ENCODE results near the gene STAMBPL1. TPM values are rescaled to one million over a fixed set of nuclear protein-coding genes. Genes with fewer than 3 reads are reported as not detected.
"Not testable (repeated sequence)": the region's sequence is repeated elsewhere in the genome, so short reads cannot be mapped to it uniquely, and the experiment has no call there.

STAMBPL1 gene
- total RNA-seq, 2 experiments from 2014 or later, result 27.9 to 28.2 TPM

- Mint-ChIP-seq H3K4me3 (no peak overlapping the region), H3K27ac (no peak overlapping the region), H3K4me1 (ENCODE audit: low read depth) (peaks cover 8% of the 10 kb centered on the region), H3K9me3 (no peaks in the 10 kb centered on the region), H3K36me3 (peaks cover 20% of the 10 kb centered on the region), H3K27me3 (no peaks in the 10 kb centered on the region)
- CTCF ChIA-PET, result interaction anchor here (9.6 kb wide), 1 partner anchor 92 kb away, joined by 376 read pairs; no protein-coding TSS in a partner anchor
- no peak for DNase-seq
- POLR2A ChIA-PET, result no interaction called here
- intact Hi-C loops (cut with micrococcal nuclease), result no loop called here
Observed at GRCh38 chr10:88926566-88927415, 46.7 kb downstream of the STAMBPL1 start.

- Mint-ChIP-seq H3K27ac (no peak overlapping the region), H3K27me3 (no peaks in the 10 kb centered on the region), H3K4me3 (no peak overlapping the region), H3K36me3 (peaks cover 20% of the 10 kb centered on the region), H3K4me1 (ENCODE audit: low read depth) (peaks cover 10% of the 10 kb centered on the region), H3K9me3 (no peaks in the 10 kb centered on the region)
- CTCF ChIA-PET, result interaction anchor here (9.6 kb wide), 1 partner anchor 92 kb away, joined by 376 read pairs; no protein-coding TSS in a partner anchor
- DNase-seq, result no peak
- intact Hi-C loops (cut with micrococcal nuclease), result no loop called here
- POLR2A ChIA-PET, result no interaction called here
Observed at GRCh38 chr10:88927416-88927690, 47.3 kb downstream of the STAMBPL1 start.

- Mint-ChIP-seq H3K4me1 (ENCODE audit: low read depth) (peaks cover 14% of the 10 kb centered on the region), H3K4me3 (no peak overlapping the region), H3K27me3 (no peaks in the 10 kb centered on the region), H3K27ac (no peak overlapping the region), H3K9me3 (no peaks in the 10 kb centered on the region), H3K36me3 (peaks cover 20% of the 10 kb centered on the region)
- intact Hi-C loops (cut with micrococcal nuclease), result no loop called here
- ChIA-PET CTCF (interaction anchor here (1.4 to 9.6 kb wide), 2 partner anchors 93 to 290 kb away, joined by 4 to 376 read pairs; no protein-coding TSS in a partner anchor), POLR2A (no interaction called here)
- no peak for DNase-seq
Observed at GRCh38 chr10:88928254-88928653, 48.2 kb downstream of the STAMBPL1 start.

GRCh38 chr10:88931548-88931947 is 51.5 kb downstream of the STAMBPL1 start:
- H3K36me3 Mint-ChIP-seq, result peaks cover 7% of the 10 kb centered on the region
- ChIA-PET CTCF (interaction anchor here (0.6 to 9.6 kb wide), 20 partner anchors 12 to 367 kb away, joined by 3 to 376 read pairs (median 6); partner anchors contain the start of gene CH25H), POLR2A (interaction anchor here (0.6 to 2.1 kb wide), 3 partner anchors 36 to 95 kb away, joined by 3 to 5 read pairs (median 3); partner anchors contain the start of gene STAMBPL1)
- intact Hi-C loops (cut with micrococcal nuclease), result loop anchor here (5.0 kb wide), 1 partner anchor 244 kb away; no protein-coding TSS in a partner anchor
- no peaks in the 10 kb centered on the region for H3K9me3 Mint-ChIP-seq
- no peak for DNase-seq
- H3K4me1 Mint-ChIP-seq (ENCODE audit: low read depth), result peaks cover 19% of the 10 kb centered on the region
- H3K27ac Mint-ChIP-seq, result no peak overlapping the region
- no peak overlapping the region for H3K4me3 Mint-ChIP-seq
- no peaks in the 10 kb centered on the region for H3K27me3 Mint-ChIP-seq

- peaks cover 20% of the 10 kb centered on the region for H3K4me1 Mint-ChIP-seq (ENCODE audit: low read depth)
- not testable (repeated sequence) for H3K9me3 Mint-ChIP-seq, DNase-seq, H3K27ac Mint-ChIP-seq, H3K36me3 Mint-ChIP-seq, H3K27me3 Mint-ChIP-seq, H3K4me3 Mint-ChIP-seq
- ChIA-PET POLR2A (interaction anchor here (0.6 to 2.1 kb wide), 2 partner anchors 37 to 96 kb away, joined by 3 to 5 read pairs; no protein-coding TSS in a partner anchor), CTCF (interaction anchor here (0.7 to 9.6 kb wide), 50 partner anchors 8 to 367 kb away, joined by 3 to 376 read pairs (median 6); partner anchors contain the start of genes CH25H, FAS and STAMBPL1)
- intact Hi-C loops (cut with micrococcal nuclease), result loop anchor here (1.0 to 5.0 kb wide), 6 partner anchors 52 to 367 kb away; partner anchors contain the start of genes LIPA and STAMBPL1
Observed at GRCh38 chr10:88932029-88932428, 52.0 kb downstream of the STAMBPL1 start.

GRCh38 chr10:88932539-88933256 is 52.7 kb downstream of the STAMBPL1 start:
- no peak overlapping the region for H3K27ac Mint-ChIP-seq
- no peaks in the 10 kb centered on the region for H3K9me3 Mint-ChIP-seq
- CTCF ChIA-PET, result interaction anchor here (0.5 to 9.6 kb wide), 62 partner anchors 8 to 757 kb away, joined by 3 to 376 read pairs (median 5); partner anchors contain the start of genes CH25H, FAS and STAMBPL1
- intact Hi-C loops (cut with micrococcal nuclease), result loop anchor here (1.0 to 5.0 kb wide), 6 partner anchors 52 to 367 kb away; partner anchors contain the start of genes LIPA and STAMBPL1
- peaks cover 3% of the 10 kb centered on the region for H3K36me3 Mint-ChIP-seq
- POLR2A ChIA-PET, result interaction anchor here (2.1 kb wide), 1 partner anchor 97 kb away, joined by 5 read pairs; no protein-coding TSS in a partner anchor
- H3K4me3 Mint-ChIP-seq, result no peak overlapping the region
- peak; percentile 44 for DNase-seq
- H3K27me3 Mint-ChIP-seq, result no peaks in the 10 kb centered on the region
- peaks cover 20% of the 10 kb centered on the region for H3K4me1 Mint-ChIP-seq (ENCODE audit: low read depth)

- peaks cover 20% of the 10 kb centered on the region for H3K4me1 Mint-ChIP-seq (ENCODE audit: low read depth)
- intact Hi-C loops (cut with micrococcal nuclease), result loop anchor here (5.0 kb wide), 1 partner anchor 246 kb away; no protein-coding TSS in a partner anchor
- peaks cover 3% of the 10 kb centered on the region for H3K36me3 Mint-ChIP-seq
- DNase-seq, result no peak
- ChIA-PET CTCF (interaction anchor here (0.6 to 9.6 kb wide), 47 partner anchors 9 to 369 kb away, joined by 3 to 376 read pairs (median 7); partner anchors contain the start of genes CH25H, FAS and STAMBPL1), POLR2A (interaction anchor here (2.3 kb wide), 1 partner anchor 274 kb away, joined by 6 read pairs; no protein-coding TSS in a partner anchor)
- no peak overlapping the region for H3K27ac Mint-ChIP-seq
- H3K4me3 Mint-ChIP-seq, result no peak overlapping the region
- H3K27me3 Mint-ChIP-seq, result no peaks in the 10 kb centered on the region
- no peaks in the 10 kb centered on the region for H3K9me3 Mint-ChIP-seq
Observed at GRCh38 chr10:88933564-88933963, 53.5 kb downstream of the STAMBPL1 start.

GRCh38 chr10:88934900-88935672 is 55.0 kb downstream of the STAMBPL1 start:
- peak; percentile 84 for DNase-seq
- Mint-ChIP-seq H3K4me3 (no peak overlapping the region), H3K36me3 (peaks cover 3% of the 10 kb centered on the region), H3K4me1 (ENCODE audit: low read depth) (peaks cover 20% of the 10 kb centered on the region), H3K9me3 (no peaks in the 10 kb centered on the region), H3K27ac (peak overlapping the region; percentile 47), H3K27me3 (no peaks in the 10 kb centered on the region)
- ChIA-PET POLR2A (interaction anchor here (2.3 kb wide), 1 partner anchor 273 kb away, joined by 6 read pairs; no protein-coding TSS in a partner anchor), CTCF (interaction anchor here (0.6 to 9.6 kb wide), 68 partner anchors 8 to 449 kb away, joined by 3 to 376 read pairs (median 5); partner anchors contain the start of genes CH25H, FAS and STAMBPL1)
- intact Hi-C loops (cut with micrococcal nuclease), result loop anchor here (1.0 to 5.0 kb wide), 11 partner anchors 26 to 282 kb away; partner anchors contain the start of gene FAS

GRCh38 chr10:88936656-88937055 is 56.6 kb downstream of the STAMBPL1 start:
- Mint-ChIP-seq H3K27ac (no peak overlapping the region), H3K9me3 (no peaks in the 10 kb centered on the region), H3K27me3 (no peaks in the 10 kb centered on the region), H3K4me1 (ENCODE audit: low read depth) (peaks cover 20% of the 10 kb centered on the region), H3K36me3 (peaks cover 3% of the 10 kb centered on the region), H3K4me3 (no peak overlapping the region)
- intact Hi-C loops (cut with micrococcal nuclease), result no loop called here
- ChIA-PET CTCF (interaction anchor here (0.7 to 7.9 kb wide), 12 partner anchors 8 to 282 kb away, joined by 3 to 98 read pairs (median 5); partner anchors contain the start of gene FAS), POLR2A (no interaction called here)
- no peak for DNase-seq

- Mint-ChIP-seq H3K27ac (no peak overlapping the region), H3K9me3 (no peaks in the 10 kb centered on the region), H3K36me3 (peaks cover 3% of the 10 kb centered on the region), H3K27me3 (no peaks in the 10 kb centered on the region), H3K4me3 (no peak overlapping the region), H3K4me1 (ENCODE audit: low read depth) (peaks cover 14% of the 10 kb centered on the region)
- no peak for DNase-seq
- ChIA-PET CTCF (interaction anchor here (0.7 to 7.9 kb wide), 10 partner anchors 49 to 280 kb away, joined by 3 to 98 read pairs (median 5); no protein-coding TSS in a partner anchor), POLR2A (interaction anchor here (0.6 kb wide), 1 partner anchor 52 kb away, joined by 3 read pairs; no protein-coding TSS in a partner anchor)
- intact Hi-C loops (cut with micrococcal nuclease), result no loop called here
Observed at GRCh38 chr10:88938039-88938438, 58.0 kb downstream of the STAMBPL1 start.

- no peaks in the 10 kb centered on the region for H3K9me3 Mint-ChIP-seq
- no peak overlapping the region for H3K27ac Mint-ChIP-seq
- intact Hi-C loops (cut with micrococcal nuclease), result no loop called here
- peaks cover 14% of the 10 kb centered on the region for H3K4me1 Mint-ChIP-seq (ENCODE audit: low read depth)
- H3K4me3 Mint-ChIP-seq, result no peak overlapping the region
- no peak for DNase-seq
- no peaks in the 10 kb centered on the region for H3K27me3 Mint-ChIP-seq
- H3K36me3 Mint-ChIP-seq, result peaks cover 3% of the 10 kb centered on the region
- POLR2A ChIA-PET, result no interaction called here
- CTCF ChIA-PET, result interaction anchor here (7.0 kb wide), 1 partner anchor 279 kb away, joined by 98 read pairs; no protein-coding TSS in a partner anchor
Observed at GRCh38 chr10:88938938-88939337, 58.9 kb downstream of the STAMBPL1 start.

Measured in activated CD4-positive, alpha-beta memory T cell treated with anti-CD3 and anti-CD28 coated beads for 36 hours (primary cell).